Astrocyte (in vitro differentiated cells and primary cell): ENCODE data around the gene IRF4. TPM values are rescaled to one million over a fixed set of nuclear protein-coding genes. Genes with fewer than 3 reads are reported as not detected.
"Not testable (repeated sequence)": the region's sequence is repeated elsewhere in the genome, so short reads cannot be mapped to it uniquely, and the experiment has no call there.

Experiments used
- DNase-seq: peaks from one replicate; pipeline ENCODE4 v3.0.0-alpha.2; 2010; ENCODE audit warnings: low read depth
- FAIRE-seq: peaks from 2 replicates; lab custom pipeline; 2011; peaks lifted over from hg19 to GRCh38; lab: Jason Lieb, UNC
- H2AFZ ChIP-seq: 2 replicates; pipeline ENCODE4 v1.6.0; 2012; ENCODE audit warnings: low read depth, low read length, inconsistent platforms
- H3K27ac ChIP-seq: 2 replicates; pipeline ENCODE4 v1.5.1; 2011; ENCODE audit warnings: low read depth, low read length, inconsistent platforms
- H3K27me3 ChIP-seq: 2 replicates; pipeline ENCODE4 v1.6.0; 2011; ENCODE audit warnings: low read length, inconsistent platforms; ENCODE audit not compliant: insufficient read depth
- H3K36me3 ChIP-seq: 2 replicates; pipeline ENCODE4 v1.5.1; 2011; ENCODE audit warnings: low read length, inconsistent platforms; ENCODE audit not compliant: insufficient read depth
- H3K4me1 ChIP-seq: 2 replicates; pipeline ENCODE4 v1.5.1; 2011; ENCODE audit warnings: low read length, inconsistent platforms; ENCODE audit not compliant: insufficient read depth
- H3K4me2 ChIP-seq: 2 replicates; pipeline ENCODE4 v1.6.0; 2012; ENCODE audit warnings: low read length, inconsistent platforms
- H3K4me3 ChIP-seq: 2 replicates; pipeline ENCODE4 v1.5.1; 2011; ENCODE audit warnings: low read depth, mild to moderate bottlenecking, low read length, inconsistent platforms; ENCODE audit not compliant: insufficient read depth
- H3K79me2 ChIP-seq: 2 replicates; pipeline ENCODE4 v1.6.0; 2012; ENCODE audit warnings: mild to moderate bottlenecking, low read length, inconsistent platforms; ENCODE audit not compliant: insufficient read depth
- H3K9ac ChIP-seq: 2 replicates; pipeline ENCODE4 v1.6.0; 2012; ENCODE audit warnings: mild to moderate bottlenecking, low read length, inconsistent platforms
- H3K9me3 ChIP-seq: 2 replicates; pipeline ENCODE4 v1.5.1; 2012; ENCODE audit warnings: low read depth, mild to moderate bottlenecking, low read length, inconsistent platforms; ENCODE audit not compliant: insufficient read depth
- H4K20me1 ChIP-seq: 2 replicates; pipeline ENCODE4 v1.6.0; 2012; ENCODE audit warnings: low read length, inconsistent platforms; ENCODE audit not compliant: insufficient read depth
- H3K27ac Mint-ChIP-seq: one replicate; pipeline ENCODE4 v1.8.0; 2021; ENCODE audit warnings: mild to moderate bottlenecking, mixed read lengths; ENCODE audit not compliant: unreplicated experiment
- H3K27me3 Mint-ChIP-seq: one replicate; pipeline ENCODE4 v1.8.0; 2021; ENCODE audit warnings: low read depth, mixed read lengths; ENCODE audit not compliant: unreplicated experiment
- H3K36me3 Mint-ChIP-seq: one replicate; pipeline ENCODE4 v1.8.0; 2021; ENCODE audit warnings: low read depth, mixed read lengths; ENCODE audit not compliant: unreplicated experiment
- H3K4me1 Mint-ChIP-seq: one replicate; pipeline ENCODE4 v1.8.0; 2021; ENCODE audit warnings: low read depth, mixed read lengths; ENCODE audit not compliant: unreplicated experiment
- H3K4me3 Mint-ChIP-seq: one replicate; pipeline ENCODE4 v1.8.0; 2021; ENCODE audit warnings: mild to moderate bottlenecking, moderate library complexity, mixed read lengths; ENCODE audit not compliant: unreplicated experiment
- H3K9me3 Mint-ChIP-seq: one replicate; pipeline ENCODE4 v1.8.0; 2021; ENCODE audit warnings: mild to moderate bottlenecking, mixed read lengths; ENCODE audit not compliant: unreplicated experiment
- CTCF ChIP-seq: IDR thresholded peaks from 2 replicates; pipeline ENCODE4 v1.5.1; 2011; ENCODE audit warnings: low read depth, mild to moderate bottlenecking, inconsistent platforms, low read length, moderate library complexity; ENCODE audit not compliant: insufficient read depth
- EZH2 ChIP-seq: IDR thresholded peaks from 2 replicates; pipeline ENCODE4 v1.6.1; 2012; ENCODE audit warnings: mild to moderate bottlenecking, low read length, inconsistent platforms; ENCODE audit not compliant: insufficient read depth
- total RNA-seq: library from RNA; stranded (reverse); gene quantifications from 2 replicates; pipeline ENCODE4 v1.2.1, GENCODE V29; 2021

Gene IRF4
- total RNA-seq, 1 donor from 2014 or later: 0.30 TPM

- H3K4me1 Mint-ChIP-seq: no peaks in the 10 kb centered on the region
- H2AFZ ChIP-seq: no peak overlapping the region
- TF ChIP-seq CTCF: no peak
- TF ChIP-seq EZH2: no peak
- no peaks in the 10 kb centered on the region for H3K79me2 ChIP-seq
- no peak overlapping the region for H3K27ac Mint-ChIP-seq
- H3K9ac ChIP-seq: no peak overlapping the region
- no peaks in the 10 kb centered on the region for H3K36me3 ChIP-seq
- no peak overlapping the region for H3K4me3 Mint-ChIP-seq
- FAIRE-seq (no peak), DNase-seq (no peak)
- no peak overlapping the region for H3K27ac ChIP-seq
- peaks cover 9% of the 10 kb centered on the region for H3K9me3 ChIP-seq
- H4K20me1 ChIP-seq: no peaks in the 10 kb centered on the region
- H3K4me1 ChIP-seq: no peaks in the 10 kb centered on the region
- no peak overlapping the region for H3K4me3 ChIP-seq
- peaks cover 14% of the 10 kb centered on the region for H3K9me3 Mint-ChIP-seq
- peaks cover 21% of the 10 kb centered on the region for H3K27me3 ChIP-seq
- H3K36me3 Mint-ChIP-seq: no peaks in the 10 kb centered on the region
- H3K4me2 ChIP-seq: no peak overlapping the region
- peaks cover 35% of the 10 kb centered on the region for H3K27me3 Mint-ChIP-seq
Observed at GRCh38 chr6:370555-370954, 21.0 kb upstream of the IRF4 start.

- H3K4me3 ChIP-seq, H3K4me2 ChIP-seq, H3K4me1 Mint-ChIP-seq, FAIRE-seq, H3K27ac ChIP-seq, H3K4me1 ChIP-seq, H2AFZ ChIP-seq, H3K9ac ChIP-seq, H3K27ac Mint-ChIP-seq, DNase-seq, H3K4me3 Mint-ChIP-seq, H4K20me1 ChIP-seq, H3K36me3 Mint-ChIP-seq, H3K79me2 ChIP-seq, H3K36me3 ChIP-seq, H3K9me3 ChIP-seq: not testable (repeated sequence)
- Mint-ChIP-seq H3K9me3 (peaks cover 11% of the 10 kb centered on the region), H3K27me3 (peaks cover 35% of the 10 kb centered on the region)
- H3K27me3 ChIP-seq: peaks cover 20% of the 10 kb centered on the region
Observed at GRCh38 chr6:371851-372250, 19.7 kb upstream of the IRF4 start.

- H3K27ac ChIP-seq: no peak overlapping the region
- H3K4me3 ChIP-seq: no peak overlapping the region
- H3K79me2 ChIP-seq: no peaks in the 10 kb centered on the region
- Mint-ChIP-seq H3K9me3 (peaks cover 11% of the 10 kb centered on the region), H3K27me3 (peaks cover 35% of the 10 kb centered on the region), H3K4me3 (no peak overlapping the region), H3K4me1 (no peaks in the 10 kb centered on the region), H3K27ac (no peak overlapping the region), H3K36me3 (no peaks in the 10 kb centered on the region)
- peaks cover 18% of the 10 kb centered on the region for H3K27me3 ChIP-seq
- H3K9me3 ChIP-seq: peaks cover 4% of the 10 kb centered on the region
- no peaks in the 10 kb centered on the region for H3K36me3 ChIP-seq
- no peak overlapping the region for H3K4me2 ChIP-seq
- no peaks in the 10 kb centered on the region for H4K20me1 ChIP-seq
- FAIRE-seq (no peak), DNase-seq (no peak)
- H3K4me1 ChIP-seq: no peaks in the 10 kb centered on the region
- no peak overlapping the region for H2AFZ ChIP-seq
- TF ChIP-seq EZH2: no peak
- TF ChIP-seq CTCF: no peak
- H3K9ac ChIP-seq: no peak overlapping the region
Observed at GRCh38 chr6:372336-372911, 19.1 kb upstream of the IRF4 start.
